Lung (tissue), 12 donors: ENCODE data around the gene PRR5. TPM values are rescaled to one million over a fixed set of nuclear protein-coding genes. Genes with fewer than 3 reads are reported as not detected.
A peak's percentile ranks its signal among the peaks of the same experiment; 100 is the strongest.

Experiments used
- ATAC-seq: fragments of 200-7000 bp; cut with Tn5 transposase; one replicate; pipeline ENCODE4 v1.9.1; 2020; ENCODE audit warnings: moderate number of reproducible peaks; ENCODE audit not compliant: insufficient read depth, low FRiP score
- DNase-seq, 3 donors: peaks; one replicate each; pipeline ENCODE4 v3.0.0-alpha.2; 2013 to 2017
- H3K27ac ChIP-seq, 2 donors: one replicate each; pipeline ENCODE4 v1.5.1; 2013; ENCODE audit warnings: mild to moderate bottlenecking in 2 of 2, moderate library complexity in 2 of 2, control low read depth in 1 of 2, inconsistent platforms in 1 of 2, low read depth in 1 of 2, low read length in 1 of 2
- H3K27me3 ChIP-seq, 3 donors: one replicate each; pipeline ENCODE4 v1.5.1; 2013; ENCODE audit warnings: low read length in 2 of 3; ENCODE audit not compliant: control insufficient read depth in 3 of 3, insufficient read depth in 3 of 3
- H3K36me3 ChIP-seq, 4 donors: one replicate each; pipeline ENCODE4 v1.5.1; 2013; ENCODE audit warnings: low read length in 4 of 4, mild to moderate bottlenecking in 1 of 4, moderate library complexity in 1 of 4; ENCODE audit not compliant: control insufficient read depth in 4 of 4, insufficient read depth in 4 of 4
- H3K4me1 ChIP-seq, 5 donors: one replicate each; pipeline ENCODE4 v1.5.1; 2013; ENCODE audit warnings: low read length in 5 of 5, mild to moderate bottlenecking in 2 of 5, moderate library complexity in 1 of 5; ENCODE audit not compliant: control insufficient read depth in 5 of 5, insufficient read depth in 5 of 5
- H3K4me3 ChIP-seq: one replicate; pipeline ENCODE4 v1.5.1; 2013; ENCODE audit warnings: mild to moderate bottlenecking, control low read depth, moderate library complexity
- H3K9ac ChIP-seq, 2 donors: one replicate each; pipeline ENCODE4 v1.5.1; 2013; ENCODE audit warnings: low read length in 2 of 2, control low read depth in 1 of 2; ENCODE audit not compliant: insufficient read depth in 1 of 2
- H3K9me3 ChIP-seq, 4 donors: one replicate each; pipeline ENCODE4 v1.5.1; 2013; ENCODE audit warnings: low read length in 3 of 4, mild to moderate bottlenecking in 1 of 4, moderate library complexity in 1 of 4; ENCODE audit not compliant: control insufficient read depth in 4 of 4, insufficient read depth in 3 of 4
- CTCF ChIP-seq: IDR thresholded peaks from 2 replicates; pipeline ENCODE4 v1.5.1; 2012; ENCODE audit warnings: mild to moderate bottlenecking; ENCODE audit errors: control extremely low read depth, extremely low read depth
- WGBS, 2 donors: extraction: QIAGEN DNeasy Blood & Tissue Kit; methylation state at CpG; one replicate each; pipeline ENCODE4 v1.1.7; 2013; 5-methylcytosine and 5-hydroxymethylcytosine counted together
- polyA plus RNA-seq, 2 donors: library from polyadenylated mRNA; stranded (reverse); fragments of 200-250 nt; gene quantifications; one replicate each; pipeline ENCODE4 v1.2.1, GENCODE V29; 2013
- total RNA-seq, 2 donors: library from RNA; depleted of rRNA in 1 of 2; stranded (reverse); fragments of >200 nt in 1 of 2; gene quantifications; one replicate each; pipeline ENCODE4 v1.2.1, GENCODE V29; 2014 to 2021
- donor health status: control.
- donor health status: control.
- donor health status: Bipolar disorder and iron deficiency.
- donor health status: healthy.
- donor health status: DM: yes; HTN: yes; CAD: no.

The PRR5 gene
- total and polyA plus RNA-seq, 4 donors = 9.1 to 17.3 (median 11.1) TPM

DNA sequence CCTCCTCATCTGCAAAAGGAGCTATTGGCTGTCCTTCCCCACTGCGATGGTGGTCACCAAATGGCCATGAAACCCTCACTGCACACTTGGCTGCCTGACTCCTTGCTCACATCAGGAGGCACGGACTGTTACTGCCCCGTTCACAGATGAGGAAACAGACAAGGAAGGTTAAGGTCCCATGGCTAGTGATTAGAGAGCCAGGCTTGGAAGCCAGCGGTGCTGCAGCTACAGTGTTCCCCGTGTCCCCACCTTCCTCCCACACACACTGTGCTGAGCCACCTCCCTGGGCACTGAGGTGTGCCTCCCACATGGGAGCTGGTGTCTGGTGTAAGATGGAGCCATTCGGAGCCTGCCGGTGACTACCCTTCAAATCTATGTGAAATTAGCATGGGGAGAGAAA, 53.0 kb downstream of the PRR5 start:
- Histone ChIP-seq H3K27me3 (no peaks in the 10 kb centered on the region), H3K4me1 (peaks cover 0 to 44% (median 4%) of the 10 kb centered on the region in 5 donors), H3K9ac (no peak overlapping the region), H3K36me3 (no peaks in the 10 kb centered on the region), H3K4me3 (no peak overlapping the region), H3K9me3 (peaks cover 0 to 5% (median 0%) of the 10 kb centered on the region in 4 donors), H3K27ac (no peak overlapping the region)
- no peak for DNase-seq
- no peak for TF ChIP-seq CTCF
- WGBS, 2 donors = 63 to 65% methylated on average over 7 of the region's 7 CpGs
- ATAC-seq = no peak

DNA sequence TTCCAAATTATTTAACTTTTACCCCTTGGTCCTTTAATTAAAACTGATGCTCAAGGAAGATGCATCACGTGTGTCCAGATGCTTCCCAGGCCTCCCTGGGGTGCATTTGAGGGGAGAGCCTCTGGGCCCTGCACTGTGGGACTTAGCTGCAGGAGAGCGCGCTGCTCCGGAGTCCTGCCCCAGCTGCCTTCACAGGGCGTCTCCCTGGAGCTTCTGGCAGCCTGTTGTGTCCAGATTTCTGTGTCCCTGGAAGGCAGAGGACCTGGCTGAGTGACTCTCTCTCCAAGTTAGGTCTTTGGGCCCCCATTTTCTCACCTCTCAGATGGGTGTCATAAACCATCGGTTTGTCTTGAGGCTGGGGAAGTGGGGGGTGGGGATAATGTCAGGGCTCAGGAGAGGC, 53.4 kb downstream of the PRR5 start:
- ATAC-seq = no peak
- peaks cover 0 to 5% (median 0%) of the 10 kb centered on the region in 4 donors for H3K9me3 ChIP-seq
- TF ChIP-seq CTCF = no peak
- H3K4me1 ChIP-seq = peaks cover 0 to 44% (median 4%) of the 10 kb centered on the region in 5 donors
- 48% methylated on average over 6 of the region's 6 CpGs for WGBS, 2 donors
- H3K27me3 ChIP-seq = no peaks in the 10 kb centered on the region
- no peak overlapping the region for H3K9ac ChIP-seq
- no peak for DNase-seq
- H3K36me3 ChIP-seq = no peaks in the 10 kb centered on the region
- H3K27ac ChIP-seq = peak overlapping the region in 1 of 2 donors; percentile 70
- no peak overlapping the region for H3K4me3 ChIP-seq

DNA sequence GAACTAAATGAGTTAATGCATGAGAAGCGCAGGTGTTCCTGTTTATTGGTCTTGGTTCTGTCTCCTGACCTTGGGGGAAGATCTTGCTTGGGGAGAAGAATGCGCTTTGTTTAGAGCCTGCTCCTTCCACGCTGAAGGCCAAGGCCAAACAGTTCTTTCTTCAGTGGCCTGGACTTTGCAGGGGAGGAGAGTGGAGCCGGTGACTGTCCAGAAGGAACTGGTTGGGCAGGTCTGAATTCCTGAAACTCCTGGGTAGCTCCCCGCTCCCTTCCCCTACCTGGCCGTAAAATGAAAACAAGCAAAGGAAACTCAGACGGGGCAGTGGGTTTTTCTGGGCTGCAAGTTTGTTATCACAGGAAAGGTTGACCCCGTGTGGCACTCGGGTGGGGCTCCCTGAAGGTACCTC, 54.0 kb downstream of the PRR5 start:
- no peaks in the 10 kb centered on the region for H3K36me3 ChIP-seq
- no peak overlapping the region for H3K4me3 ChIP-seq
- no peak for TF ChIP-seq CTCF
- peaks cover 0 to 44% (median 4%) of the 10 kb centered on the region in 5 donors for H3K4me1 ChIP-seq
- 39% methylated on average over 9 of the region's 9 CpGs for WGBS, 2 donors
- peaks cover 0 to 5% (median 0%) of the 10 kb centered on the region in 4 donors for H3K9me3 ChIP-seq
- H3K27me3 ChIP-seq = no peaks in the 10 kb centered on the region
- ATAC-seq (no peak), DNase-seq (peak; percentile 61 to 85 (median 71))
- no peak overlapping the region for H3K9ac ChIP-seq
- H3K27ac ChIP-seq = peak overlapping the region in 1 of 2 donors; percentile 70

- Histone ChIP-seq H3K27me3 (no peaks in the 10 kb centered on the region), H3K36me3 (no peaks in the 10 kb centered on the region), H3K9me3 (no peaks in the 10 kb centered on the region), H3K4me1 (peaks cover 0 to 35% (median 4%) of the 10 kb centered on the region in 5 donors), H3K9ac (no peak overlapping the region), H3K4me3 (no peak overlapping the region), H3K27ac (no peak overlapping the region)
- 65 to 71% methylated on average over 11 of the region's 11 CpGs for WGBS, 2 donors
- TF ChIP-seq CTCF = no peak
- DNase-seq (peak in 2 of 3 donors; percentile 60 to 76), ATAC-seq (no peak)
These were observed 56.5 kb downstream of the PRR5 start for GRCh38 chr22:44758344-44758973.
